CD4-positive, alpha-beta T cell treated with Interleukin-15 for 4 hours (primary cell): Measurements from ENCODE around the gene ST14.

Source experiments
- DNase-seq: peaks from one replicate; pipeline ENCODE4 v3.0.0-alpha.2; 2020; ENCODE audit warnings: low spot score

Gene ST14

GRCh38 chr11:130136107-130136506 lies 23.5 kb upstream of the ST14 start:
- DNase-seq, result no peak

DNA sequence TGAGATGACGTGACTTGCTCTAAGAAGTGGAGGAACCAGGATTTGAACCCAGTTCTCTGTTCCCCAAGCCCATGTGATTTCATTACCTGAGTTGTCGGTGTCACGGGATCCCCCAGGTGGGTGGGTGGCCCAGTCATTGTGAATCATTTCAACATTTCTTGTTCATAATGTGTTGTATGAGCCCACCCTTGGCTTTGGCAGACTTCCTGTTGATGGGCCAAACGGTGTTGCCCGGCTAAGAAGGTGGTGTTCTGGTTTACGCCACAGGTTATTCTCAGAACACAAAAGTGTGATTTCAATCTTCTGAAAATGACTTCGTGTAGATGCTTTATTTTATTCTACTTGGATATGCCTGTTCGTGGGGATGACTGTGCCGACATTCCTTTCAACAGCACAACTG lies 21.6 kb upstream of the ST14 start:
- no peak for DNase-seq

GRCh38 chr11:130139401-130139800 lies 20.2 kb upstream of the ST14 start:
- no peak for DNase-seq

DNA sequence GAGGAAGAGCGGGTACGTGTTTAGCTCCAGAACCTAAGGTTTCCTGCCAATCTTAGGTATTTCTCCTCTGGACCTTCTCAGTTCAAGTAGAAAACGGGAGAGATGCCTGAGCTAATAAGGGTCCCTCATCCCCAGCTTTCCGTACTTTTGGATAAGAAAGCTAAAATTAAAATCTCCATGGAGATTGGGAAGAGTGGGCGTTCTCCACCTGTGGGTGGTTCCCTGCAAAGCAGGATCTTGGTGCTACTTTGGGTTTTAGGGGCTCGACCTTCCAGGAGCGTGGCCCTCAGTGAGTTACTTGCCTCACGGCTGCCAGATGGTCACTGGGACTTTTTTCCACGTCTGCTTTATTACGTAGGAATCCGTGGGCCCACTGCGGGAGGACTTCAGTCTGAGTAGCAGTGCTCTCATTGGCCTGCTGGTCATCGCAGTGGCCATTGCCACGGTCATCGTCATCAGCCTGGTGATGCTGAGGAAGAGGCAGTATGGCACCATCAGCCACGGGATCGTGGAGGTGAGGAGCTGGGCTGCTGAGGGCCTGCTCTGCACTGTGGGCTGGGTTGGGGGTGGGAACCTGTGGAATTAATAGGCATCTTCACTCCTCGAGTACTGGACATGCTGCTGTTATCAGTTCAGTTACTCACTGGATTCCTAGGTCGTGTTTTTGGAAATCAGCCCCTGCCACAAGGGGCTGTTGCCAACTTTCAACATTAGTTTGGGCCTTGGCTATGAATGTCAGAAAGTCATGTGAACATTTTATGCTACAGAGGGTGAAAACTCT lies 17.8 kb upstream of the ST14 start:
- DNase-seq, result no peak

- DNase-seq, result no peak
These were observed 15.4 kb upstream of the ST14 start for GRCh38 chr11:130144141-130144540.

- DNase-seq, result no peak
These were observed 14.7 kb upstream of the ST14 start for GRCh38 chr11:130144861-130145281.

DNA sequence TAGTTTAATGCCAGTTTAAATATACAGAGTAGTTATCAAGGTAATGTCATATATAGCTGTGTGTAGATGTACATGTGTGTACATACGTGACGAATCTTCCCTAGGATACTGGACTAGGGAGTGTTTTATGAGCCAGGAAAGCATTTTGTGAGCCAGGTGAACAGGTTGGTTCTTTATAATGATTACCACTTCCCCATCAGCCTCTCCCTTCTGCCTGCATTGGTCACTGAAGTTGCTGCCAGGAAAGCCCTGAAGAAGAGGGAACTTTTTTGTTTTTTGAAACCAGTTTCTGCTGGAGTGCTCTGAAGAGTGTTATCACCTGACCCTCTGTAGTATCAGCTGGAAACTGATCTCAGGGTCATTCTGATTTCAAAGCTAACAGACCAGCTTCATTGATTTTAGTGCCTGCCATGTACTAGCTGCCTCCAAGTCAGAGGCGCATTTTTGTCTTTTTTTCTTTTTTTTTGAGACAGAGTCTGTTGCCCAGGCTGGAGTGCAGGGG lies 14.2 kb upstream of the ST14 start:
- DNase-seq, result no peak

DNA sequence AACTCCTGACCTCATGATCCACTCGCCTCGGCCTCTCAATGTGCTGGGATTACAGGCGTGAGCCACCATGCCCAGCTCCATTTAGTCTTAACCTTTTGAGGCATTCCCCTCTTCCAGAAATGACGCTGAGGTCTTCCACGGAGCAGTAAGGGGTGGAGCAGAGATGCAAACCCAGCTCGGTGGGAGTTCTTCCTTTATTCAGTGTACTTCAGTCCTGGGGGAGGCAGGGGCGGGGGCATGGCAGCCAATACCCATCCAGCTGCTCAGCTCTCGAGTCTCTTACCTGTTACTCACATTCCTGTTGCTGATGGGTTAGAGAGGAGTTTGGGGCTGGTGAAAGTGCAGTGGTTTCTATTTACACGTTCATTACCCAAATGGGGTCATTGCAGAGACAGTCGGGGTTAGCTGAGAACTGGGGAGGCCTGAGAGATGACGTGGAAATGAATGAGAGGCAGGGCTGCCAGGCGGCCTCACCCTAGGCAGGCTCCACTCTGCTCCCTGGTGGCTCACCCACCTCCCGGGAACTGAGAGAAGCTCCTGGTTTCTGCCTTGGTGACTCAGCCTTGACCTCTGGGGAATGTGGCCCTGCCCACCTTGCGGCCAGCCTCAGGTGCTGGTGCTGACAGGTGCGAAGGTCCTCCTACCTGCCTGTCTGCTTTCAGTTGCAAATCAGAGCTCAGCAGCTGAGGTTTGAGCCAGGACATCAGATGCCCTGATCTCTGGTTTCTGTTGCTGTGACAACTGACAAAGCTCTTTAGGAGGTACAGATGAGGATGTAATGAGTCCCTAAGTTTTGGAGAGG lies 13.4 kb upstream of the ST14 start:
- DNase-seq, result no peak

DNA sequence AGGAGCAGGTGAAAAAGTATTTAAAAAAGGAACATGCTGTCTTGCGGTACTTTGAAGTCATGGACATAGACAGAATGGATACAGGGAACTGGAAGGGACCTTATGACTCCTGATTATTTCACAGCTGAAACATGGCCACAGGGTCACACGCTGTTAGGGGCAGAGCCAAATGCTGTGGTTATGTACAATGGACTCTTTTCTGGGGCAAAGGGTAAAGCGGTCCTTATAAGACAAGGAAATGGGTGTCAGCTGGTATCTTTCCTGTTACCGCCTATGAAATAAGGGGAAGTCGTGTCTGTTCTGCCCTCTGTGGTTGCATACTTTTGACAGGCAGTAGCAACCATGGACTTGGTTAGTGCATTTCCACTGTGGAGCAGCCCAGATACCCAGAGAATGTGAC lies 12.8 kb upstream of the ST14 start:
- DNase-seq, result peak; percentile 19

DNA sequence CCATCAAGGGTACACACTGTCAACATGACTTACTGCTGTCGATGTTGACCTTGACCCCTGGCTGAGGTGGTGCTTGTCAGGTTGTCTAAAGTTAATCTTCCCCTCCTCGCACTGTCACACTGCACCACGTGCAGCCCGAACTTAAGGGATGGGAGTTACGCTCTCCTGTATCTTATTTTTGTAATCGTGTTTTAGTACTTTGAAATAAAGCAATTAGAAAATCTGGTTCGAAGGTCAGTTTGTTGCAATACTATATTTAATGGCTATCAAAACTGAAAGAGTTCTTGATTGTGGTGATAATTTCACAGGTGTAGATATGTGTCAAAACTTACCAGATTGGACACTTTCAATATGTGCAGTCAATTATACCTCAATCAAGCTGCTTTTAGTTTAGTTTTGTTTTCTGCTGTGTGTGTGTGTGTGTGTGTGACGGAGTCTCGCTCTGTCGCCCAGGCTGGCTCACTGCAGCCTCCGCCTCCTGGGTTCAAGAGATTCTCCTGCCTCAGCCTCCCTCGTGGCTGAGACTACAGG lies 10.7 kb upstream of the ST14 start:
- DNase-seq, result no peak

DNA sequence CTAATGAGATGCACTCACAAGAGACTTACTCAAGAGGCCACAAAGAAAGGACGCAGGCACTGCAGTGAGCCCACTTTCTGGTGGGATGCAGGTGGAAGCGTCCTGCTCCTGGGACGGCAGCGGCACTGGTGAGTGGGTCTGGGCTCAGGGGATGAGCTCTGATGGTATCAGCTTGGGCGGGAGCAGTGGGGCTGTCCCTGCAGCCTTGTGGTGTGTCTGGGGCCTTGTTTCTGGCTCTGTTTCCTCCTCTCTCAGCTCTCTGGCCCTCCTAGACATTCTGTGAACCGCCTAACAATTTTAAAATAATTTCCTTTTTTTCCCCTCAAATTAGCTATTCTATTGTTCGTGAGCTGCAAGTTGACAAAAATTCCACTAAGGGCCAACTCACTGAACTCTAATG lies 8.8 kb upstream of the ST14 start:
- no peak for DNase-seq

- no peak for DNase-seq
These were observed 8.4 kb upstream of the ST14 start for GRCh38 chr11:130151196-130151595.

DNA sequence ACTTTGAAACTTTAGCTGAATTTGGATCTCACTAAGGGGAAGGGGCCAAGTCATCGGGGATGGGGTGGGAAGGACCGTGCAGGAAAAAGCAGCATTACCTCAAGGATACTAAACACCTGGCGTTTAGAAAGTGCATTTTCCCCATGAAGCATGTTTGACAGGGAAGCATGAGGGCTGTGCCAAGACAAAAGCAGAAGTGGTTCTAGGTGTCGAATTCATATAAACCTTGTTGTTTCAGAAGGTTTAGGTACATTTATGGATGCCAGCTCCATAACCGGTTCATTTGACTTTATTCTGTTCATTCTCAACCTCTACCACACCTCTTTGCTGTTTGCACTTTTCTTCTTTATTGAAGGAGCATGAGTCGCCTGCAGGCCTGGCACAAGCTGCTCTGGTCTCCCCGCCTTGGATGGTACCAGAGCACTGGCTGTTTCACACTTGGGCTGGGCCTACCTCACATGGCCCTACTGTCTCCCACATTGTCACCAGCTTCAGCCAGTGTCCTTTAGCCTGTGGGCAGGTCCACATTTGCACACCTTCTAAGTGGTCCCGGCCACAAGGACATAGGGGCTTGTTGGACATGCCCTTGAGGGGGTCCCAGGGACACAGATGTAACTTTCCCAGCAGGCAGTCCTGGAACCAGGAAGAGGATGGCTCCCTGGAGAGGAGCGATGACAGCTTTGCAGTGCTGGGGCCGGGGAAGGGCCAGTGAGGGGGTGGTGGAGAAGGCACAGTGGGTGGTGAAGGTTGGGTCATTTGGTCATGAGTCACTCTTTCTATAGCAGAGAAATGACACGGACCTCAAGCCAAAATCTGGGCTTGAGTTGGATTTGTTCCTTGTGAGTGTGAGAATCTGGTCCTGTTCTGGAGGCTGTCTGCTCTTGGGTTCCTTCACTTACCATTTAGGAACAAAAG lies 3.2 kb upstream of the ST14 start:
- DNase-seq, result no peak

DNA sequence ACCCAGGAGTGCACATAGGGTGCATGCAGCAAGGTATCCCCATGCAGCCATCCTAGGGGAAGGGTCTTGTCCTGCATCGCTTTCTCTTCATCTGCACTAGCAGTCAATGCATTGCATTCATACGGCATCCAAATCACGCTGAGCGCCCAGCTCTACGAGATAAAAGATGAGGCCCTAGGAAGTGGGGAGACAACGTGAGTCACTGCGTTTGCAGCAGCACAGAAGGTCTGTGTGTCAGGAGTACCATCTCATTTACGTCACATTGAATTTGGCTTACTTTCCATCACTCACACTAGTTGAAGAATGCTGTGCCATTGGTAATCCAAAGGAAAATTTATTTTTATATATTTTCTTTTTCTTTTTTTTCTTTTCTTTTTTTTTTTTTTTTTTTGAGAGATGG lies 2.5 kb upstream of the ST14 start:
- no peak for DNase-seq

DNA sequence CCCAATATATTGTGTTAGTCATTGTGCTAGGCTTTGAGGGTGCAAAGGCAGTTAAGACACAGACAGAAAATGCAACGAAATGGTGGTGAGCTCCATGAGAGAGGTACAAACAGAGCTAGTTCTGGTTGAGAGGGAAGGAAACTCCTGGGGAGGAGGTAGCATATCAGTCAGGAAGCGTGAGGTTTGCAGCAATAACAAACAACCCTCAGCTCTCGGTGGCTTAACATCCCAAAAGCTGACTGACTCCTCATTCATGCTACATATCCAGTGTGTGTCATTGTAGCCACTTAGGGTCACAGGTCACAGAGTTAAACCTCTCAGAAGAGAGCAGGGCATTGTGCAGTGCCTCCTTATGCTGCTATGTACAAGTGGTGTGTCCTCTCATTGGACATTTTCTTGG lies 1.7 kb upstream of the ST14 start:
- no peak for DNase-seq

DNA sequence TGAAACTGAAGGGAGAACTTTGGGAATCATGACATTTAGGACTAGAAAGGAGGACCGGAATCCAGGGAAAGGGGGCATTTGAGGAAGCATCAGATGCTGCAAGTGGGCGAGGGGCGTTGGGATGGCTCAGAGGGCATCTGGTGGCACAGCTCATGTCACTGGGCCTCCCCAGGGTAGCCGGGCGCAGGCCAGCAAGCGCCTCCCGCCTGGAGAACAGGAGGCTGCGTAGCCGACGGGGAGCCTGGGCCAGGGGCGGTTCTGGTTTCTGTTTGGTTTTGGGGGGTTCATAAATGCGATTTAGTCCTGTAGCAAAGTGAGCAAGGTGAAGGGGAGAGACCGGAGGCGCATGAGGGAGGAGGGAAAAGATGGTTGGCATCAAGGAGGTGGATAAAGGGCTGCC lies 443 bp upstream of the ST14 start:
- DNase-seq, result no peak

- DNase-seq, result no peak
These were observed 1.0 kb downstream of the ST14 start for GRCh38 chr11:130160498-130161155.

GRCh38 chr11:130161441-130162145 lies 2.0 kb downstream of the ST14 start:
- DNase-seq, result no peak

GRCh38 chr11:130162733-130163132 lies 3.2 kb downstream of the ST14 start:
- DNase-seq, result no peak

DNA sequence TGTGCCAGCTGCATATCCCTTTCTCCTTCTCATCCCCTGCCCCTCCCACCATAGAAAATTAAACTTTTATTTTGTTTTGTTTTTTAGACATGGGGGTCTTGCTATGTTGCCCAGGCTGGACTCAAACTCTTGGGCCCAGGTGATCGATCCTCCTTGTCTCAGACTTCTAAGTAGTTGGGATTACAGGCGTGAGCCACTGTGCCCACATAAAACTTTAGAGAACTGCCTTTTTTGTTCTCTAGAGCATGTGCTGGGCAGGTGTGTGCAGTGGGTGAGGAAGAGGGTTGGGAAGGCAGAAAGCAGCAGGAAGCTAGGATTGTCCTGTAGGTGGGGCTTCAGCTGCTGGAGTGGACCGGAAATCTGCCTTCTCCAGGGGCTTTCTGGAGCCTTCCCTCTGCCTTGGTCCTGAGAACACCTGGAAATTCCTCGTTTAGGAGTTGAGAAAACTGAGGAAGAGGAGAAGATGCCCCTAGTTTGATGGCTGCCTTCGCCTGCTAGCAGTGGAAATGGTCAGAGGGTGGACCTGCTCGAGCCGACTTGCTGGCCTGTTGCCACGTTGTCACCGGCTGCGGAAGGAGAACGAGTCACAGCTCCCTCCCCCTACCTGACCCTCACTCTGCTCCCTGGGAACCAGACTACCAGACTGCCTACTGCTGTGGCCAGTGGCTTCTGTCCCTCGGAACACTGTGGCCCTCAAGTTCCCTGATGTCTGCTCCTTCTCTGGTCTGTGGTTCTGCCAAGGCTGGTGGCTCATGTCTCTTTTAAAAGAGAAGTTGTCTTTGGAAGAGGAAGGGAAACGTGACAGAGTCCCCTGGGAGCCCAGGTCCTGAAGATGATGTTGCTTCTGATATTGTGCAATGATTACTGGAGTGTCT lies 4.0 kb downstream of the ST14 start:
- no peak for DNase-seq
